GM18526 (cell line): ENCODE results near the gene CHD9.

Experiments
- POLR2A ChIP-seq: IDR thresholded peaks from 3 replicates; pipeline ENCODE4 v1.6.1; 2011; ENCODE audit not compliant: insufficient read length; ENCODE audit errors: extremely low read depth

CHD9 gene, protein sequence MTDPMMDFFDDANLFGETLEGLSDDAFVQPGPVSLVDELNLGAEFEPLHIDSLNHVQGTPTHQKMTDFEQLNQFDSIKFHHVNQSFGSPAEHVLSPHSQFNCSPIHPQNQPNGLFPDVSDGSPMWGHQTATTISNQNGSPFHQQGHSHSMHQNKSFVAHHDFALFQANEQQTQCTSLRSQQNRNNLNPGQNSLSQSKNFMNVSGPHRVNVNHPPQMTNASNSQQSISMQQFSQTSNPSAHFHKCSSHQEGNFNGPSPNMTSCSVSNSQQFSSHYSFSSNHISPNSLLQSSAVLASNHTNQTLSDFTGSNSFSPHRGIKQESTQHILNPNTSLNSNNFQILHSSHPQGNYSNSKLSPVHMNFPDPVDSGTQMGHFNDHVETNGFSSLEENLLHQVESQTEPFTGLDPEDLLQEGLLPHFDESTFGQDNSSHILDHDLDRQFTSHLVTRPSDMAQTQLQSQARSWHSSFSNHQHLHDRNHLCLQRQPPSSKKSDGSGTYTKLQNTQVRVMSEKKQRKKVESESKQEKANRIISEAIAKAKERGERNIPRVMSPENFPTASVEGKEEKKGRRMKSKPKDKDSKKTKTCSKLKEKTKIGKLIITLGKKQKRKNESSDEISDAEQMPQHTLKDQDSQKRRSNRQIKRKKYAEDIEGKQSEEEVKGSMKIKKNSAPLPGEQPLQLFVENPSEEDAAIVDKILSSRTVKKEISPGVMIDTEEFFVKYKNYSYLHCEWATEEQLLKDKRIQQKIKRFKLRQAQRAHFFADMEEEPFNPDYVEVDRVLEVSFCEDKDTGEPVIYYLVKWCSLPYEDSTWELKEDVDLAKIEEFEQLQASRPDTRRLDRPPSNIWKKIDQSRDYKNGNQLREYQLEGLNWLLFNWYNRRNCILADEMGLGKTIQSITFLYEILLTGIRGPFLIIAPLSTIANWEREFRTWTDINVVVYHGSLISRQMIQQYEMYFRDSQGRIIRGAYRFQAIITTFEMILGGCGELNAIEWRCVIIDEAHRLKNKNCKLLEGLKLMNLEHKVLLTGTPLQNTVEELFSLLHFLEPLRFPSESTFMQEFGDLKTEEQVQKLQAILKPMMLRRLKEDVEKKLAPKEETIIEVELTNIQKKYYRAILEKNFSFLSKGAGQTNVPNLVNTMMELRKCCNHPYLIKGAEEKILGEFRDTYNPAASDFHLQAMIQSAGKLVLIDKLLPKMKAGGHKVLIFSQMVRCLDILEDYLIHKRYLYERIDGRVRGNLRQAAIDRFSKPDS (N-terminal part only)

DNA sequence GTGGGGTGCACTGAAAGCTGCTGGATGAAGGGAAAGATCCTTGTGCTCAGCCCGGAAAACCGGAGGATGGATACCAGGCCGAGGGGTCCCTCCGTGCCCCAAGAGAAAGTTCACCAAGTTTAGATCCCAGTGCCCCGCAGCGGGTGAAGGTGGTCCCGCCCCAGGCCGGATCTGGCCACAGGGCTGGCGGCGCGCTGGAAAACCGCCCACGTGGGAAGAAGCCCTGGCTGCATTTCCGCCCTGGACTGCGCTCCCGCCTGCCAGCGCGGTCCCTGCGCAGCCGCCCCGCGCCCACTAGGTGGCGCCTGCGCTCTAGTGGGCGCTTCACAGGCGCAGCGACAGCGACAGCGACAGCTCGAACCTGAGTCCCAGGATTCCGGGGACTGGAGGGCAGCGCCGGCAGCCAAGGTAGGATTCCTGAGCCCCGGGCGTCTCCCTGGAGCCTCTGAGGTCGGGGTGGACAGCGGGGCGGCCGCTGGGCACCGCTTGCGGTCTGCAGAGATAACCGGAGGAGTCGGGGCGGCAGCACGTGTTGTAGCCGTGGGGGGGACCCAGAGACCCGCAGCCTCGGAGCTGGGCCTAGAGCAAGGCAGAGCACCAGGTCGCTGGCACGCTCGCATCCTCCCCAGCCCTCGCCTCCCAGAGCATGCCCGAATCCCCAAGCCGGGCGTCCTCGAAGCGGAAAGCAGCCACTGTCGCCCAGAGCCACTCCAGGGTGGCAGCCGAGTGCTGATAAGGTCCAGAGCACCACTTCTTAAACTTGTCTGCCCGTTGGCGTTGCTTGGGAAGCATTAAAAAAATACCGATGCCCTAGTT, at the start of gene CHD9:
Gene CHD9 (plus strand): TSS at position 322 of the 816 bp plus-strand sequence. CDS start 101,099 bp downstream, outside the sequence.
- peak; percentile 50 for TF ChIP-seq POLR2A

DNA sequence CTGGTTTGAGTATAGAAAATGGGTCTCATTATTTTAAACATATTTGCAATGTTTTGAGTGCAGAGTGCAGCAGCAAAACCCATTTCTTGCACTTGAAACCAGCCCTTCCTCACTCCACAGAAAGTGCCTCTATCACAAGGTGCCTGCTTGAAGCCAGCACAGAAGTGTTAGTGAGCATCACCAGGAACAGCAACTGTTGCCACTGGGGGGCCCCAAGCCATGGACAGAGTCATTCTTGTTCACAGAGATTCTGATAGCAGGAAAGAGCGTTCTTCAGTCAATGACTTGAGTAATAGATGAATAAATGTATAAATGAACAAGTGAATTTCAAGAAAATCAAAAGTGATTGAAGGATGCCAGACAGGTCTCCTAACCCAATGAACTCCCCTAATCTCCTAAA, 47.7 kb upstream of the CHD9 start:
- TF ChIP-seq POLR2A = no peak

DNA sequence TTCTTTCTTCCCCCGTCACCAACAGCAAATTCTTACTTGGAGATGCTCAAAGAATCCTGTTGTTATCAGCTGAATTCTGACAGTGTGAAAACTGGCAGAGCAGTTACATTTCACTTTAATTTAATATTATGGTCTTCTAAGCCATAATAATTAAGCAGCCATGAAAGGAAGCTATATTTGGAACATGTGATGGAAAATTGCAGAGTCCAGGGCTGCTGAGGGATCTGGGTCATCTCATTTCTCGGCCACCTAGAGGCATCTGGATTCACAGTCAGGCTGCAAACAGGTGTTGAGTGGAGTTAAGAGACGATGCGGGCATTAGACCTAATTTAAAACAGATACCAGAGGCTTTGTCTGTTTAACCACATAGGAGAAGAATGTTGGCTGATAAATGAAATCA, 40.5 kb upstream of the CHD9 start:
- TF ChIP-seq POLR2A = no peak

DNA sequence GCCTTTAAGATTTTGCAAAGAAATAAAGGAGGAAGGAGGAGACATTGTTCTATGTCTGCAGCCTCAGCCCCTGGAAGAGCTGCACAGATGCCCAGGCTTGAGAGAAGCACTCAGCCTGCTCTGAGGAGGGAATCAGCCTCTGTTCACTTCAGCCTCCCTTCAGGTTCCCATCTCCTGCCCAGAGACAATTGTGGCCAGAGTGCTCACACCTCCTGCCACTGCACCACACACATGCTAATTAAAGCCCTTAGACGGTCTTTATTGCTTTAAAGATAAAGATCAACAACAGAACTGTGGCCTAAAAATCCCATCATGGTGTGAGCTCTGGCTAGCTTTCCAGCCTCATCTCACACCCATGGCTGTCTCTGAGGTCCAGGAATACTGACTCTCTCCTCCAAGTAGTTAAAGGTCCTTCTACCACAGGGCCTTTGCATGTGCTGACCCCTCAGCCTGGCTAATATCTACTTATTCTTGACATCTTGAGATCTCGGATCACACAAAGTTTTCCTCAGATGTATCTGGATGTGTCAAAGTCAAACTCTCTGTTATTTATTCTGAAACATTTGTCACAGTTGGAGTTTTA, 35.9 kb upstream of the CHD9 start:
- no peak for TF ChIP-seq POLR2A

DNA sequence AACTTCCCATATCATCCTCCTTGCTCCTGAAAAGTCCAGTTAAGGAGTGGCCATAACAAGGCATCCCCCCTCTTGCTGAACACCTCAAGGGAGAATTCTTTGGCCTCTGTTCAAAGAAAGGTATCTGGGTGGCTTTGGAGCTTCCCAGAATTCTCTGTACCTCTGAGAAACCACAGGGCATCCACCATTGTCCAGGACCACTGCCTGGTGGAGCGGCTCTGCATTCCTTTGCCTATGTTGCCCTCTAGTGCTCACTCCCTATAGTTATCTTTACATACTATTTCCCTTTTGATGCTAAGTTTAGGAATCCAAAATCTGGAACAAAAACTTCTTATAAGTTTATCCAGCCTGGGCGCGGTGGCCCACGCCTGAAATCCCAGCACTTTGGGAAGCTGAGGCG, 32.4 kb upstream of the CHD9 start:
- TF ChIP-seq POLR2A = no peak

DNA sequence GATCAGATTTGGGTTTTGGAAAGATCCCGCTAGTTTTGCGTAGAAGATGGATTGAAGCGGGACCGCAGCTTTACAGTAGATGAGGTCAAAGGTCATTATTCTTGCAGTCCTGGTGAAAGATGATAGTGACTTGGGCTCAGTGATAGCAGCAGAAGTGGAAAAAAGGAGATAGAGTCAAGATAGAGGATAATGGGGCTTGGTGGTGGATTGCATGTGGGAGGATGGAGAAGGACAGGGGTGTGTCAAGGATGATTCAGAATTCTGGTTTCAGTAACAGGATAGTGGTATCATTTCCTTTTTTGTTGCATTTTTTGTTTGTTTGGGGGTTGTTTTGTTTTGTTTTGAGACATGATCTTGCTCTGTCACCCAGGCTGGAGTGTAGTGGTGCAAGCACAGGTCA, 30.7 kb upstream of the CHD9 start:
- TF ChIP-seq POLR2A = no peak

DNA sequence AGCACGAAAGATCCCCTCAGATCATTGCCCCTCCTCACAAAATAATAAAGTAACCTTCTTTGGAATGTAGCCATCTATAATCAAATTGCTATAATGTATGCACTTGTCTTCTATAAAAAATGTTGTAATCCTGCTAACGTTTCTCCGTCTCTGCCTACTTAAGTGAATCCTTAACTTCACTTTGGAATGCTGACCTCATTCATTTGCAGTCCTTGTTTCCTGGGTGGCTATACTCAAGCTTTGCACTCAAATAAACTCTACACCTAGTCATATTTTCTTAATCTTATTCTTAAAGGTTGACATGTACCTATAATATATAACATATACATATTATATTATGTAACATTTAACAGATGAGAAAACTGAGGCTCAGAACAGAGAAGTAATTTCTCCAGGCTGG, 24.8 kb upstream of the CHD9 start:
- TF ChIP-seq POLR2A = no peak

DNA sequence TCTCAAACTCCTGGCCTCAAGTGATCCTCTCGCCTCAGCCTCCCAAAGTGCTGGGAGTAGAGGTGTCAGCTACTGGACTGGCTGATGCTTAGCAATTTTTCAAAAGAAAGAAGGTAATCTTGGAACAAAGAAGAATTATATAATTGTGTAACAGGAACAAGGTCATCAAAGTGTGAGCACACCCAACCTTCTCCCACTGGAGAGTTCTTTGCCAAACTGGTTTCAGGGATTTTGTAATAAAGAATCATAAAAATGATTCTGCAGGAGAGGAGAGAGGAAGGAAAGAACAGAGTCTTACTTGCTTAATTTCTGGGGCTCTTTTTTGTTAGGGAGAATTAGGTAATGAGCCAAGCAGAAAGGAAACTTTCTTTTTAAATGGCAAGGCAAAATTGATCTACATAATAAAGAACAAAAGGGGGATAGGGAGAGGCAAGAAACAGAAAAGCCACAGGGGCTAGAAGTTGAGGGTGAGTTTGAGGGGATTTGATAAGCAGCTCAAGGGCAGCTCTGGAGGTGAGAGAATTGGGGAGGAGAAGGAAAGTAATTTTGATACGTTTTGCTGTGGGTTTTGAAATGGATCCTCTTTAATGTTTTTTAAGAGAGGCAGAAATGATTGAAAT, 23.4 kb upstream of the CHD9 start:
- no peak for TF ChIP-seq POLR2A

DNA sequence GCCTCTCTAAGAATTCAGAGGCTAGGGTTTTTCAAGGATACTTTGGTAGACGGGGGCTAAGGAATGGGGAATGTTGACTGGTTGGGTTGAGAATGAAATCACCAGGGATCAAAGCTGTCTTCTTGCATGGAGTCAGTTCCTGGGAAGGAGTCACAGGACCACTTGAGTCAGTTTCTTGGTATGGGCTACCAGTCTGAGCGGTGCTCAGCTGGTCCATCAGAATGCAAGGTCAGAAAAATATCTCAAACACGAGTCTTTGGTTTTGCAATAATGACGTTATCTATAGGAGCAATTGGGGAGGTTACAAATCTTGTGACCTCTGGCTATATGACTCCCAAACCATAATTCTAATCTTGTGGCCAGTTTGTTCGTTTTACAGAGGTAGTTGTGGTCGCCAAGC, 20.5 kb upstream of the CHD9 start:
- no peak for TF ChIP-seq POLR2A

DNA sequence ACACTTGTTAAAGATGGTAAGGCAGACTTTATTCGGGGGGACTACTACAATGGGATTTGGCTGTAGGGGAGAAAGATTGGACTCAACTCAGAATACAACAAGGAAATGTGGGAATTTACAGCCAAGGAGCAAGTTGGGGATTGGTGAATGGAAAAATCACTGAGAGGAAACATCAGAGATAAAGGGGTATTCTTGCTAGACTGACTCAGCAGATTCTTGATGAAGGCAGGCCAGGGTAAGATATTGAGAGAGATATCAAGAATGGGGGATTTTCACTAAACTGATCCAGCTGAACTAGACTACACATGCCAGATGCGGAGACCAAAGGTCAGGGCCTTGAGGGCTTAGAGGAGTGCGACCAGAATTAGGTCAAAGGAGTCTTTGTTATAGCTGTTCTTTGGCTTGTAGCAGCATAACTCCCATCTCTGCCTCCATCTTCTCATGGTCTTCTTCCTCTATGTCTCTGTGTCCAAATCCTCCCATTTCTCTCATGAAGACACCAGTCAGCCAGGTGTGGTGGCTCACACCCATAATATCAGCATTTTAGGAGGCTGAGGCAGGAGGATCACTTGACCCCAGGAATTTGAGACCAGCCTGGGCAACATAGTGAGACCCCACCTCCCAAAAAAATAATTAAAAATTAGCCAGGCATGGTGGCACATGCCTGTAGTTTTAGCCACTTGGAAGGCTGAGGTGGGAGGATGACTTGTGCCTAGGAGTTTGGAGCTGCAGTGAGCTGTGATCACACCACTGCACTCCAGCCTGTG, 19.4 kb upstream of the CHD9 start:
- no peak for TF ChIP-seq POLR2A

DNA sequence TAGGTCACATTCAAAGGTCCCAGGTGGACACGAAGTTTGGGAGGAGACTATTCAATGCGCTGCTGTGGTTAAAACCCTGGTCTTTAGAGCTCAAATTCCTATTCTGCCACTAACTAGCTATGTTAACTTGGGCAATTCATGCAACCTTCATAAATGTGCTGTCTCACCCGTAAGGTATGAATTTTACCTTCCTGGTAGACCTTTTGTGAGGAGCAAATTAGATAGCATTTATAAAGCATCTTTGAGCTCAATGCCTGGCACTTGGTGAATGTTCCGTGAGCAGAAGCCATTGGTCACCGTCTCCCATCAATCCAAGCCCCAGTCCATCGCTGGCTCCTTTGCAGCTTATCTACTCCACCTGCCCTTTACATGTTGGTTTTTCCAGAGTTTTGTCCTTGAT, 18.7 kb upstream of the CHD9 start:
- TF ChIP-seq POLR2A = no peak

DNA sequence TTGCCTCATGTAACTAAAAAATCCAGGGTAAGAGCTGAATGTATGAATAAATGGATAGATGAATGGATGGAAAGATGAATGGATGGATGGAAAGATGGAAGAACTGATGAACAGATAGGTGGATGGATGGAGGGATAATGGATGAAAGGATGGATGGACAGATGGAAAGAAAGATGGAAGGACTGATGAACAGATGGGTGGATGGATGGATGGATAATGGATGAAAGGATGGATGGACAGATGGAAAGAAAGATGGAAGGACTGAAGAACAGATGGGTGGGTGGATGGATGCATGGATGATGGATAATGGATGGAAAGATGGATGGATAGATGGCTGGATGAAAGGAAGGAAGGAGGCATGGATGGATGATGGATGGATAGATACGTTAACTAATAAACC, 14.0 kb upstream of the CHD9 start:
- no peak for TF ChIP-seq POLR2A
